ENCODE measurements around the gene C2orf68.

The C2orf68 gene

GRCh38 chr2:85584354-85584856 is 27.5 kb downstream of the C2orf68 start, which contains the start of gene VAMP5:
Gene VAMP5 (plus strand): TSS chr2:85584431. CDS start chr2:85584491, 60 bp downstream.
- Histone ChIP-seq H3K4me3 (no peak within 1 kb of the TSS), H3K36me3 (ENCODE audit: insufficient read depth, low read length) (no peaks in the 10 kb centered on the region), H3K27ac (no peak within 1 kb of the TSS), H3K9ac (ENCODE audit: insufficient read length) (no peak within 1 kb of the TSS), H3K9me3 (ENCODE audit: low read depth, low read length) (no peaks in the 10 kb centered on the region)
- DNase-seq (ENCODE audit: low read depth, low spot score), result no peak
- TF ChIP-seq EZH2 (IDR thresholded peaks at IDR 0.05) (no peak), POLR2AphosphoS5 (IDR thresholded peaks at IDR 0.05; ENCODE audit: borderline replicate concordance, low read depth, low read length) (no peak), FOXP2 (optimal IDR thresholded peaks at IDR 0.05; ENCODE audit: control extremely low read depth, extremely low read length, insufficient read depth) (no peak)

GRCh38 chr2:85583667-85584353 is 28.1 kb downstream of the C2orf68 start:
- no peaks in the 10 kb centered on the region for H3K36me3 ChIP-seq (ENCODE audit: insufficient read depth, low read length)
- DNase-seq (ENCODE audit: low read depth, low spot score), result no peak
- no peaks in the 10 kb centered on the region for H3K9me3 ChIP-seq (ENCODE audit: low read depth, low read length)
- no peak overlapping the region for H3K9ac ChIP-seq (ENCODE audit: insufficient read length)
- no peak overlapping the region for H3K27ac ChIP-seq
- no peak overlapping the region for H3K4me3 ChIP-seq
- TF ChIP-seq FOXP2 (optimal IDR thresholded peaks at IDR 0.05; ENCODE audit: control extremely low read depth, extremely low read length, insufficient read depth) (no peak), EZH2 (IDR thresholded peaks at IDR 0.05) (no peak), POLR2AphosphoS5 (IDR thresholded peaks at IDR 0.05; ENCODE audit: borderline replicate concordance, low read depth, low read length) (no peak)

GRCh38 chr2:85582492-85582891 is 29.4 kb downstream of the C2orf68 start:
- Histone ChIP-seq H3K9ac (ENCODE audit: insufficient read length) (no peak overlapping the region), H3K36me3 (ENCODE audit: insufficient read depth, low read length) (no peaks in the 10 kb centered on the region), H3K9me3 (ENCODE audit: low read depth, low read length) (no peaks in the 10 kb centered on the region), H3K4me3 (no peak overlapping the region), H3K27ac (no peak overlapping the region)
- TF ChIP-seq POLR2AphosphoS5 (IDR thresholded peaks at IDR 0.05; ENCODE audit: borderline replicate concordance, low read depth, low read length) (no peak), FOXP2 (optimal IDR thresholded peaks at IDR 0.05; ENCODE audit: control extremely low read depth, extremely low read length, insufficient read depth) (no peak), EZH2 (IDR thresholded peaks at IDR 0.05) (no peak)
- no peak for DNase-seq (ENCODE audit: low read depth, low spot score)

DNA sequence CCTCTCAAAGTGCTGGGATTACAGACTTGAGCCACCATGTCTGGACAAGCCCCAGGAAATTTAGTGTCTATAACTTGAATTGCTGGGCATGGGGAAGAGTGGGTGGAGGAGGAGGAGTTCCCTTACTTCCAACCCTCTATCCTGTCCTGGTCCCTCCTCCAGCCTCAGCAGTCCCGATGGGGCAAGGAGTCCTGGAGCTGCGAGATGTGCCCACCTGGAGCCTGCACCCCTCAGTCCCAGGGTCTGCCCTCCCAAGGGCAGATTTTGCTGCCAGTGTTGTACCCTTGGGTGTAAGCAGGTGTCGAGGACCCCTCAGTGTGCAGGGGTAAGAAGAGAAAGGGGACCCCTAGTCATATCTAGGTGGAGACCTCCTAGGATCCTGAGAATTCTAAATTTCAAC is 31.7 kb downstream of the C2orf68 start:
- TF ChIP-seq POLR2AphosphoS5 (IDR thresholded peaks at IDR 0.05; ENCODE audit: borderline replicate concordance, low read depth, low read length), result no peak
- TF ChIP-seq FOXP2 (optimal IDR thresholded peaks at IDR 0.05; ENCODE audit: control extremely low read depth, extremely low read length, insufficient read depth), result no peak
- no peak for TF ChIP-seq EZH2 (IDR thresholded peaks at IDR 0.05)
- no peak for DNase-seq (ENCODE audit: low read depth, low spot score)
- H3K9me3 ChIP-seq (ENCODE audit: low read depth, low read length), result no peaks in the 10 kb centered on the region
- no peaks in the 10 kb centered on the region for H3K36me3 ChIP-seq (ENCODE audit: insufficient read depth, low read length)
- no peak overlapping the region for H3K27ac ChIP-seq
- no peak overlapping the region for H3K4me3 ChIP-seq
- H3K9ac ChIP-seq (ENCODE audit: insufficient read length), result no peak overlapping the region

GRCh38 chr2:85579266-85579935 is 32.5 kb downstream of the C2orf68 start:
- Histone ChIP-seq H3K9ac (ENCODE audit: insufficient read length) (no peak overlapping the region), H3K9me3 (ENCODE audit: low read depth, low read length) (no peaks in the 10 kb centered on the region), H3K36me3 (ENCODE audit: insufficient read depth, low read length) (no peaks in the 10 kb centered on the region), H3K4me3 (no peak overlapping the region), H3K27ac (no peak overlapping the region)
- no peak for DNase-seq (ENCODE audit: low read depth, low spot score)
- no peak for TF ChIP-seq FOXP2 (optimal IDR thresholded peaks at IDR 0.05; ENCODE audit: control extremely low read depth, extremely low read length, insufficient read depth)
- no peak for TF ChIP-seq POLR2AphosphoS5 (IDR thresholded peaks at IDR 0.05; ENCODE audit: borderline replicate concordance, low read depth, low read length)
- no peak for TF ChIP-seq EZH2 (IDR thresholded peaks at IDR 0.05)

DNA sequence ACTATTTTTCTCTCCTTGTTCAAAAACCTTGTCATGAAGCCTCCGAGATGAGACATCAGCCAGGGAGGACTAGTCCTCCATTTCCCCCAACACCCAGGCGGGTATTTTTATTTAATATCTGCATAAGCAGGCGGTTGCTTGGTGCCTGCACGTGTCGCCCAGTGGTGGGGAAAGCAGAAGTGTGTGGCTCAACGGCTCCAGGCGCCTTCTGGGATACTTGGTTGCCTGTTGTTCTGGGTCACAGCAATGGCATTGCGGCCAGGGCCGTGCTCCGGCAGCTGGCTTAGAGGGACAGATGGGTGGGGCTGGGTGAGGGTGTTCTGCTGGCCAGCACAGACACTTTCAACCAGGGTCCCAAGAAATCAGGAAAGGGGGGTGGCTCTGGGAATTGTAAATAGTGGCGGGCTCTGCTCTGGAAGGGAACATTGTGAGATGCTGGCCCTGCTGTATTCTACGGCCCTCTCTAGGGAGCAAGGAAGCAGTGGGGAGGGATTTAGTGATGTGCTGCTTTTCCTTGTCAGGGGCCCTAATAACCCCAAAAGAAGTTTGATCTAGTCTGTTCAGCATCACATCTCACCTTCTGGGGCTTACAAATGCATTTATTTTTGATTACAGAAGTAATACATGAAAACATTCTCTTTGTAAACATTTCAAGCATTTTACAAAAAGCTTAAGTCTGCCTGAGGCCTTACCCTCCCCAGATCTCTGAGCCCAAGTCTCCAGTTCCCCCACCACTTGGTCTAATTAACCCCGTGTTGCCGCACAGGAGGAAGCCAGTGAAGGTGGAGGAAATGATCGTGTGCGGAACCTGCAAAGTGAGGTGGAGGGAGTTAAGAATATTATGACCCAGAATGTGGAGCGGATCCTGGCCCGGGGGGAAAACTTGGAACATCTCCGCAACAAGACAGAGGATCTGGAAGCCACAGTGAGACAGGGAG is 33.4 kb downstream of the C2orf68 start:
- Histone ChIP-seq H3K4me3 (no peak overlapping the region), H3K27ac (no peak overlapping the region)

GRCh38 chr2:85577386-85578242 is 34.3 kb downstream of the C2orf68 start, which contains the start of gene VAMP8:
Gene VAMP8 (plus strand): TSS chr2:85577586. CDS start chr2:85577647, 61 bp downstream.
- no peak within 1 kb of the TSS for H3K4me3 ChIP-seq

More for the DNA sequence above, 33.4 kb downstream of the C2orf68 start:
- no peak overlapping the region for H3K9ac ChIP-seq (ENCODE audit: insufficient read length)
- H3K36me3 ChIP-seq (ENCODE audit: insufficient read depth, low read length), result no peaks in the 10 kb centered on the region
- DNase-seq (ENCODE audit: low read depth, low spot score), result no peak
- no peak for TF ChIP-seq POLR2AphosphoS5 (IDR thresholded peaks at IDR 0.05; ENCODE audit: borderline replicate concordance, low read depth, low read length)
- TF ChIP-seq FOXP2 (optimal IDR thresholded peaks at IDR 0.05; ENCODE audit: control extremely low read depth, extremely low read length, insufficient read depth), result no peak
- no peak for TF ChIP-seq EZH2 (IDR thresholded peaks at IDR 0.05)
- no peaks in the 10 kb centered on the region for H3K9me3 ChIP-seq (ENCODE audit: low read depth, low read length)

More at GRCh38 chr2:85577386-85578242, 34.3 kb downstream of the C2orf68 start, which contains the start of gene VAMP8:
- Histone ChIP-seq H3K36me3 (ENCODE audit: insufficient read depth, low read length) (no peaks in the 10 kb centered on the region), H3K9ac (ENCODE audit: insufficient read length) (no peak within 1 kb of the TSS), H3K9me3 (ENCODE audit: low read depth, low read length) (no peaks in the 10 kb centered on the region), H3K27ac (no peak within 1 kb of the TSS)
- TF ChIP-seq FOXP2 (optimal IDR thresholded peaks at IDR 0.05; ENCODE audit: control extremely low read depth, extremely low read length, insufficient read depth) (no peak), POLR2AphosphoS5 (IDR thresholded peaks at IDR 0.05; ENCODE audit: borderline replicate concordance, low read depth, low read length) (no peak), EZH2 (IDR thresholded peaks at IDR 0.05) (no peak)
- no peak for DNase-seq (ENCODE audit: low read depth, low spot score)

Data from SK-N-MC (cell line).